NT2/D1 (cell line): Measurements from ENCODE around the gene GALNT18.

ENCODE experiments used
- DNase-seq: peaks from one replicate; pipeline ENCODE4 v3.0.0-alpha.2; 2011; ENCODE audit warnings: low read depth, low spot score
- H3K27me3 ChIP-seq: 2 replicates; pipeline ENCODE4 v1.6.0; 2011; ENCODE audit warnings: mild to moderate bottlenecking; ENCODE audit not compliant: insufficient read length, insufficient read depth
- H3K36me3 ChIP-seq: 2 replicates; pipeline ENCODE4 v1.6.1; 2011; ENCODE audit warnings: mild to moderate bottlenecking, low read length, mixed read lengths; ENCODE audit not compliant: insufficient read depth, insufficient read length
- H3K4me1 ChIP-seq: 2 replicates; pipeline ENCODE4 v1.5.1; 2011; ENCODE audit not compliant: insufficient read depth, insufficient read length
- H3K4me3 ChIP-seq: 2 replicates; pipeline ENCODE4 v1.5.1; 2011; ENCODE audit warnings: low read depth; ENCODE audit not compliant: insufficient read length
- H3K9ac ChIP-seq: 2 replicates; pipeline ENCODE4 v1.6.0; 2011; ENCODE audit warnings: low read depth; ENCODE audit not compliant: insufficient read length
- H3K9me3 ChIP-seq: 2 replicates; pipeline ENCODE4 v1.5.1; 2011; ENCODE audit warnings: mild to moderate bottlenecking, low read length; ENCODE audit not compliant: insufficient read depth
- SUZ12 ChIP-seq: IDR thresholded peaks from 2 replicates; pipeline ENCODE4 v1.6.1; 2011; ENCODE audit not compliant: insufficient read length, insufficient read depth; ENCODE audit errors: extremely low read depth
- YY1 ChIP-seq: IDR thresholded peaks from 2 replicates; pipeline ENCODE4 v1.6.1; 2011; ENCODE audit not compliant: insufficient read length, insufficient read depth
- ZNF274 ChIP-seq: IDR thresholded peaks from 2 replicates; pipeline ENCODE4 v1.6.1; 2011; ENCODE audit warnings: mild to moderate bottlenecking, low read depth, low read length

Gene GALNT18

DNA sequence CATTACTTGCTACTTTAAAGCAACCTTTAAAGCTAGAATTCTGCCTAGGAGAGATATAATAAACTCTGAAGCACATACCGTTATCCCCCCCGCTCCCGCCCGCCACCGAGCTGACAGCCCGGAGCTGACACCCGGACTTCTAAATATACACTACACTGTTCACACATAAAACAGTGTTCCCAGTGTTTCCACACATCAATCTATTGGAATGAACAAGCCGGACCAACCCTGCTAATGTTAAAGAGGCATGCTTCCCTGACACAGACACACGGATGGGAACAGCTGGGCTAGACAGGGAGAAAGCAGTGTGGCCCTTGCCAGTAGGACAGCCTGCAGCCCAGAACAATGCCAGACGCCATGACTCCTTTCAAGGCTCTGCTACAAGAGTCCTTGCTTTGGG is 160.3 kb downstream of the GALNT18 start:
- Histone ChIP-seq H3K36me3 (no peaks in the 10 kb centered on the region), H3K4me1 (no peaks in the 10 kb centered on the region), H3K9me3 (no peaks in the 10 kb centered on the region), H3K4me3 (no peak overlapping the region), H3K9ac (no peak overlapping the region), H3K27me3 (no peaks in the 10 kb centered on the region)
- TF ChIP-seq ZNF274 (no peak), SUZ12 (no peak), YY1 (no peak)
- DNase-seq: no peak

DNA sequence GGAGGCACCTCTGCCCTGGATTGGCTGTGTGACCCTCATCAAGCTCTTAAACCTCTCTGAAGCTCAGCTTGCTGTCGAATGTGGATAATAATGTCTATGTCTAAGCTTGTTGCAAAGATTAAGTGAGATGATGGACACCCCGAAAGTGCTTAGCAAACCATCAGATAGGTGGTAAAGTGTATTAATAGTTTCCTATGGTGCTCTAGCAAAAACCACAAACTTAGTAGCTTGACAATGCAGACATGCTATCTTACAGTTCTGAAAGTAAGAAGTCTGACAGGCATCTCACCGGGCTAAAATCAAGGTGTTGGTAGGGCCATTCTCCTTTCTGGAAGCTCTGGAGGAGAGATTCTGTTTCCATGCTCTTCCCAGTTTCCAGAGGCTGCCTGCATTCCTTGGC is 162.2 kb downstream of the GALNT18 start:
- Histone ChIP-seq H3K9me3 (no peaks in the 10 kb centered on the region), H3K36me3 (no peaks in the 10 kb centered on the region), H3K4me3 (no peak overlapping the region), H3K9ac (no peak overlapping the region), H3K27me3 (no peaks in the 10 kb centered on the region), H3K4me1 (no peaks in the 10 kb centered on the region)
- TF ChIP-seq YY1 (no peak), ZNF274 (no peak)
- DNase-seq: no peak

DNA sequence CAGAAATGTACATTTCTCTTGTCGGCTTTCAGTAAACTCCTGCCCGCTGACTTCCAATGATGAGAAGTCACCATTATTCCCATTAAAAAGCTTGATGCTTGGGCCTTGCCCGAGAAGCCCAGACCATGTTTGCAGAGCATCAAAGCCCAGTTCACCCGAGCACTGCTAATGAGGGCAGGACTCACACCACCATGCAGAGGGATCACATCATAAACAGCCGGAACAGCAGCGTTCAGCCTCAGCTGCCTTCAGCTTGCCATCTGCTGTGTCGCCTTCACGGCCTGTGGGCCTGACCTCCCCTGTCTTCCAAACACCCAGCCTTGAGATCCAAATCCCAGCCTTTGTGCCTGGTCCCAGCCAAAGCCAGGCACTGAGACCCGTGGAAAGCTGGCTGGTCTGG is 163.3 kb downstream of the GALNT18 start:
- Histone ChIP-seq H3K27me3 (no peaks in the 10 kb centered on the region), H3K9me3 (no peaks in the 10 kb centered on the region), H3K9ac (no peak overlapping the region), H3K4me3 (no peak overlapping the region), H3K4me1 (no peaks in the 10 kb centered on the region), H3K36me3 (no peaks in the 10 kb centered on the region)
- TF ChIP-seq ZNF274 (no peak), YY1 (no peak), SUZ12 (no peak)
- DNase-seq: no peak

DNA sequence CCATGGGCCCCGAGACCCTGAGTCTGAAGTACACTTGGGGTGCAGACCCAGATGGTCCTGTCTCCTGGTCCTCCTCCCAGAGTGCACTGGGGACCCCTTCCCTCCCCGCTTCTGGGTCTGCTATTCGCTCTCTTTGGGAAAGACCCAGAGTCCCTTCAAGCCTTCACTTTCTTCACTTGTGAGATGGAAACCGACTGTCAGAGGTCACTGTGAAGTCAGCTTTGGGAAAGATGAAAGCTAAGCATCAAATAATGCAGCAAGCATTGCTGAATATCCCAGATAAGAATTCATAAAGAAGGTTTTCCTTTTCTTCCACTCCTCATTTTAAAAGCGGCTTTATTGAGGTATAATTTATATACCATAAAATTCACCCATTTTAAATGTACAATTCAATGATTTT is 163.8 kb downstream of the GALNT18 start:
- Histone ChIP-seq H3K9me3 (no peaks in the 10 kb centered on the region), H3K36me3 (no peaks in the 10 kb centered on the region), H3K4me3 (no peak overlapping the region), H3K9ac (no peak overlapping the region), H3K27me3 (no peaks in the 10 kb centered on the region), H3K4me1 (no peaks in the 10 kb centered on the region)
- DNase-seq: no peak
- TF ChIP-seq YY1 (no peak), ZNF274 (no peak), SUZ12 (no peak)

DNA sequence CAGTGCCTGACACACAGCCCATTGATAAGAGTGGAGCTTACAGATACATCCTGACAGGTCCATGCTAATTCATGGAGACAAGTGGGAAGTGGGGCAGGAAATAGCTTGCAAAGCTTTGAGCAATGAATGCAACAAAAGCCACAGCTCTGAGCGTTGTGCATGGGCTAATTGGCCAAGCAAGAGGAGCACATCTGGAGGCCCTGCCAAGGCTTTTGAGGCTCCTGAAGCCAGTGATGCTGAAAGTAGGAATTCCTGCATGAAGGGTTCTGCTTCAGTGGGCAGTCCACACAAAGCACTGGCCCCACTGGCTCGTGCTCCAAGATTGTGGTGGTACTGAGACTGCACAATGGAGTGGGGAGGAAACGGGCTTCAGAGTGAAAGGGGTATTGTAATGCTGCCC is 164.9 kb downstream of the GALNT18 start:
- DNase-seq: no peak

DNA sequence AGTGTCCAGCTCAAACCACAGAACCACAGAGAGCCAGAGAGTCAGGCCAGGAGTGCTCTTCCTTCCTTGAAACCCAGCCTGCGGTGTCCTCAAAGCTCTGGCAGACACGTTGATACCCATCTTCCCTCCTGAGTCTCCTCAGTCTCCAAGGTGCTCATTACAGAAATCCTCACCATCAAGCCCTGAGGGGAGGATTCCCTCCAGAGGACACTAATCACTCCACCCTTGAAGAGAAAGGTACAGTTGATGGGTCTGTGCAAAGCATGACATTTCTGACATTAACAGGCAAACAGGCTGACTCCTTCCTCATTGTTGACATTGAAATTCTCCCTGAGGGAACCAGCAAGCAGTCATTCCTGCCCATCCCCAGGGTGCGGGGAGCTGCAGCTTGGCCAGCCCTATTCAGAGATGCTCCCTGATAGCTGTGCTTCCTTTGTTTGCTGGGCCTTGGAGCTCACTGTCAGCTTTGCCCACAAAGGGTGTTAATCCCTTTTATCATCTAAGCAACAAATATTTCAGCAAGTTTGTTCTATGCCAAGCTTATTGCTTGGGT is 167.1 kb downstream of the GALNT18 start:
- TF ChIP-seq ZNF274 (no peak), SUZ12 (no peak), YY1 (no peak)
- Histone ChIP-seq H3K9ac (no peak overlapping the region), H3K4me1 (no peaks in the 10 kb centered on the region), H3K27me3 (no peaks in the 10 kb centered on the region), H3K36me3 (no peaks in the 10 kb centered on the region), H3K9me3 (no peaks in the 10 kb centered on the region), H3K4me3 (no peak overlapping the region)
- DNase-seq: no peak

More for the DNA sequence above, 164.9 kb downstream of the GALNT18 start:
- H3K9me3 ChIP-seq: no peaks in the 10 kb centered on the region
- H3K36me3 ChIP-seq: no peaks in the 10 kb centered on the region
- TF ChIP-seq SUZ12 (no peak), YY1 (no peak), ZNF274 (no peak)
- H3K9ac ChIP-seq: no peak overlapping the region
- no peak overlapping the region for H3K4me3 ChIP-seq
- no peaks in the 10 kb centered on the region for H3K27me3 ChIP-seq
- no peaks in the 10 kb centered on the region for H3K4me1 ChIP-seq

DNA sequence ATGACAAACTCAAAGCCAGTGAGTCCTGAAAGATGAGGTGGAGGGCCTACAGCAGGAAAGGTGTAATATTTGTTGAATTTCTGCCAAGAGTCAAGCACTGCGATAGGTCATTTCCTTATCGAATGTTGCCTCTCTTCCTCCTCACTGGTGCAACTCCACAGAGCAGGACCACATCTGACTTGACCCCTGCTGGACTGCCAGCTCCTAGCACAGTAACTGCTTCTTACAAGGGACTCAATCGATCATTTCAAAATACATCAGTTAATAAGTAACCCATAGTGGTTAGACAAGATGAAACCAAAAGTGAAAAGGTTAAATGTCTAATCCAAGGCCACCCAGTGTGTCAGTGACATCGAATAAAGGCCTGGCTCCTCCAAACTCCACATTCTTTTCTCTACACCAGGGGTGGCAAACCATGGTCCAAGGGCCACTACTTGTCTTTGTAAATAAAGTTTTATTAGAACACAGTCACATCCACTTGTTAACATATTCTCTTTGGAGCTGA is 170.3 kb downstream of the GALNT18 start:
- H3K9me3 ChIP-seq: no peaks in the 10 kb centered on the region
- H3K4me3 ChIP-seq: no peak overlapping the region
- H3K4me1 ChIP-seq: peaks cover 3% of the 10 kb centered on the region
- no peak overlapping the region for H3K9ac ChIP-seq
- DNase-seq: no peak
- H3K27me3 ChIP-seq: no peaks in the 10 kb centered on the region
- no peaks in the 10 kb centered on the region for H3K36me3 ChIP-seq
- TF ChIP-seq ZNF274 (no peak), SUZ12 (no peak), YY1 (no peak)
